ENCODE results near the gene FAAP20.

Gene FAAP20

DNA sequence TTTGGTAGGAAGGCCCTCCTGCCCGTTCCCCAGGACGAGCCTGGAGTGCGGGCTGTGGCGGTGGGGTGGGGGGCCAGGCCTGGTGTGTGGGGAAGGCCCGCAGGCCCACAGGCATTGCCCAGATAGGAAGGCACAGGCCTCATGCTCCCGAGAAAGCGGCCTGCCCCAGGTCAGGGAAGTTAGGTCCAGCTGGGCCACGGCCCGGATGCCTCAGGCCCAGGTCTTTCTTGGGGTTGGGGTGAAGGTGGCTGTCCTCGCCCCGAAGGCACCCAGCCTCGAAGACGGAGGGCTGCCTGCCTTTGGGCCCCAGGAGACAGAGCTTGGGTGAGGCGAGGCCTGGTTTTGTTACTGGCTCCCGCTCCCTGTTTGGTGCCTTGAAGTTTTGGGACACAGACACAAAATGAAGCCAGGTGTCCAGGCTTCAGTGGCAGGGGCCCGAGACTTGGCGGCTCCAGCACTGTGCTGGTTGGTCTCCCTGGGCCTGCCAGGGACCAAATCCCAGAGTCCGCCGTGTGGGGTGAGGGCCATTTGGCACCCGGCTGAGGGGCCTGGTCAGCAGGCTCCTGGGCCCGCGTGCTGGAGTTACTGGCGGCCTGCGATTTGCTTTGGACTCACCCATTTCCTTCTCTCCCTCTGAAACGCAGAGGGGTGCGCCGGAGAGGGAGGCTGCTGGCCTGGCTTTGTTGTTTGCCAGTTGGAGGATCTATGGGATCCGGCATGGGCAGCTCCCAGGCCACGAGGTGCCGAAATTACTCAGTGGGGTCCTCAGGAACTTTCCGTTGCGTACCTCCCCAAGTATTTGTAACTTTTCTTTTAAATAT is 35.5 kb upstream of the FAAP20 start:
- DNase-seq (ENCODE audit: low read depth), result no peak

DNA sequence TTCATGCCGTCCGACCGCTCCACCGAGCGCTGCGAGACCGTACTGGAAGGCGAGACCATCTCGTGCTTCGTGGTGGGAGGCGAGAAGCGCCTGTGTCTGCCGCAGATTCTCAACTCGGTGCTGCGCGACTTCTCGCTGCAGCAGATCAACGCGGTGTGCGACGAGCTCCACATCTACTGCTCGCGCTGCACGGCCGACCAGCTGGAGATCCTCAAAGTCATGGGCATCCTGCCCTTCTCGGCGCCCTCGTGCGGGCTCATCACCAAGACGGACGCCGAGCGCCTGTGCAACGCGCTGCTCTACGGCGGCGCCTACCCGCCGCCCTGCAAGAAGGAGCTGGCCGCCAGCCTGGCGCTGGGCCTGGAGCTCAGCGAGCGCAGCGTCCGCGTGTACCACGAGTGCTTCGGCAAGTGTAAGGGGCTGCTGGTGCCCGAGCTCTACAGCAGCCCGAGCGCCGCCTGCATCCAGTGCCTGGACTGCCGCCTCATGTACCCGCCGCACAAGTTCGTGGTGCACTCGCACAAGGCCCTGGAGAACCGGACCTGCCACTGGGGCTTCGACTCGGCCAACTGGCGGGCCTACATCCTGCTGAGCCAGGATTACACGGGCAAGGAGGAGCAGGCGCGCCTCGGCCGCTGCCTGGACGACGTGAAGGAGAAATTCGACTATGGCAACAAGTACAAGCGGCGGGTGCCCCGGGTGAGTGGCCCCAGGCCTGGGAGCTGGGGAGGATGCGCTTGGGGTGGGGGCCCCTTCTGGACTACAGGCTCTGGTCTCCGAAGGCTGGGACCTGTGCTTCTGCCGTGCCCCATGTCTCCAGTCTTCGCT is 34.7 kb upstream of the FAAP20 start:
- no peak for DNase-seq (ENCODE audit: low read depth)

DNA sequence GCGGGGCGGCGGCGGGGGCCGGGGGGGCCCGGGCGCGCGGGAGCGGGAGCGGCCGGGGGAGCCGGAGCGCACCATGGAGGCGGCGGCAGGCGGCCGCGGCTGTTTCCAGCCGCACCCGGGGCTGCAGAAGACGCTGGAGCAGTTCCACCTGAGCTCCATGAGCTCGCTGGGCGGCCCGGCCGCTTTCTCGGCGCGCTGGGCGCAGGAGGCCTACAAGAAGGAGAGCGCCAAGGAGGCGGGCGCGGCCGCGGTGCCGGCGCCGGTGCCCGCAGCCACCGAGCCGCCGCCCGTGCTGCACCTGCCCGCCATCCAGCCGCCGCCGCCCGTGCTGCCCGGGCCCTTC is 34.1 kb upstream of the FAAP20 start:
- no peak for DNase-seq (ENCODE audit: low read depth)

DNA sequence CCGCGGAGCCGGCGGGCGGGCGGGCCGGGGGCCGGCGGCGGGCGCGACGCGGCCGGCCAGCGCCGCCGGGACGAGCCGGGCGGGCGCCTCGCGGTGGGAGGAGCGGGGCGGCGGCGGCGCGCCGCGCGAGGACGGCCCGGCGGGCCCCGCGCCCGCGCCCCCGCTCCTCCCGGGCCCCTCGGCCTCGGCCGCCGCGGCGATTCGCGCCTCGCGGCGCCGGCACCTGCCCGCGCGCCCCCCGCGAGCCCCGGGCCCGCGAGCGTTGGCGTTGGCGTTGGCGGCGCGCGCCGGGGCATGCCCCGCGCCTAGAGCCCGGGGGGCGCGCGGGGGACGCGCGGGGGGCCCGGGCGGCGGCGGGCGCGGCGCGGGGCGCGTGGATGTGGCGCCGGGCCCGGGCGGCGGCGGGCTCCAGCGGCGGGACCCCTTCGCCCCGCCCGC is 33.6 kb upstream of the FAAP20 start, which contains the start of gene SKI:
SKI (plus strand) TSS at position 163 of the 438 bp plus-strand sequence. CDS start 448 bp downstream, outside the sequence.
- DNase-seq (ENCODE audit: low read depth), result no peak

DNA sequence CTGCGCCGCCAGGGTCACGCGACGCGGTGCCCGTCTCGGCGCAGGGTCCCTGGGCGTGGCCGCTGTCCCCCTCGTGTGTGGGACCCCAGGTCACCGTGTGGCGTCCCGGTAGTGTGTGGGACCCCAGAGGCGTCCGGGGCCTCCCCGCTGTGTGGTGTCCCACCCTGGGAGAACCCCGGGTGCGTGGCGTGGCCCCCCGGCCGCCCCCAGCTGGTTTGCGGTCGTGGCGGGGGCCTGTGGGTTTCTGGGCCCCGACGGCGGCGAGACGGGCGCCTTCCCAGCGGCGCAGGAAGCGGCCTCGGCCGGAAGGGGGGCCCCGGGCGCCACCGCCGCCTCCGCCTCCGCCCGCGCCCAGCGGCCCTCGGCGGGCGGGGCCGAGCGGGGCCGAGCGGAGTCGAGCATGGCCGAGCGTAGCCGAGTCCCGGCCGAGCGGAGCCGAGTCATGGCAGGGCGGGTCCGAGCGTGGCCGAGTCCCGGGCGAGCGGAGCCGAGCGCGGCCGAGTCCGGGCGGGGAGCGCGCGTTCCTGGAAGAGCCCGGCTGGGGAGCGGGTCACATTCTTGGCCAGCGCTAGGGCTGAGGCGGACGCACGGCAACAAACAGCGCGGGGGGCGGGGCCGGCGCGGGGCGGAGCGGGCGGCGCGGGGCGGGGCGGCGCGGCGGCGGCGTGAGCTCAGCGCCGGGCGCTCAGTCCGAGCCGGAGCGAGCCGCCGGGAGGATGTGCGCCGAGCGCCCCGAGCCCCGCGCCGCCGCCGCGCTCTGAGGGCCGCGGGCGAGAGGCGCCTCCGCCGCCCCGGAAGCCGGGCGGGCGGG is 33.0 kb upstream of the FAAP20 start:
- DNase-seq (ENCODE audit: low read depth), result peak; percentile 87

DNA sequence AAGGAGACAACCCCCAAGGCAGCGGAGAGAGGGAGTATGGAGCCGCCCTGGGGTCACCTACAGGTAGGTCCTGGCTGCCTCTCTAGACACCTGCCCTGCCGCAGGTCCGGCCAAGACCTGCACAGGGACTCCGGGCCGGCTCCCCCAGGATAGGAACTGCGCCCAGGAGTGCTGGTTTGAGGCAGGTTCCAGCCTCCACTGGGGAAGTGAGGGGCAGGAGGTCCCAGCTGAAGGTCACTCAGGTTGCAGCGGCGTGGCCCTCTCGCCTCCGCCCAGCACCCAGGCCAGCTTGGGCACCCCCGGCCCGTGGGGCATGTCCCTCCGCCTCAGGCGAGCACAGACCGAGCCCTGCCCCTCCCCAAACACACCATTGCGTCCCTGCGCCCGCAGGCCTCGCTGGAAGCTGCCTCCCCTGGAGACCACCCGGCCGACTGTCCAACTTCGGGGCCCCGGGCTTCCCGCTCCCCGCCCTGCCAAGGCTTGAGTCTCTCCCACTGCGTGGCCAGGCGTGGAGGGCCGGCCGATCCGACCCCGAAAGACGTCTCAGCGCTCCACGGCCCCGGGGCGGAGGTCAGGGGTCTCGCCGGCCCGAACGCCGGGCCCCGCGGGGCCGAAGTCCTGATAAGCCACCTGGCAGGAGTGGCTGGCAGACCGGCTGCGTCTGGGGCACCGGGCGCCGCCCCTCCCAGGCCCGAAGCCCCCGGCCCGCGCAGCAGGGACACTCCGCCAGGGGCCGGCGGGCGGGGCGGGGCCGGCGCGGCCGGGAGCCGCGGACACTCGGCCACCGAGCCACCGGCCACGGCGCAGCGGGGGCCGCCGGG is 32.2 kb upstream of the FAAP20 start:
- no peak for DNase-seq (ENCODE audit: low read depth)

DNA sequence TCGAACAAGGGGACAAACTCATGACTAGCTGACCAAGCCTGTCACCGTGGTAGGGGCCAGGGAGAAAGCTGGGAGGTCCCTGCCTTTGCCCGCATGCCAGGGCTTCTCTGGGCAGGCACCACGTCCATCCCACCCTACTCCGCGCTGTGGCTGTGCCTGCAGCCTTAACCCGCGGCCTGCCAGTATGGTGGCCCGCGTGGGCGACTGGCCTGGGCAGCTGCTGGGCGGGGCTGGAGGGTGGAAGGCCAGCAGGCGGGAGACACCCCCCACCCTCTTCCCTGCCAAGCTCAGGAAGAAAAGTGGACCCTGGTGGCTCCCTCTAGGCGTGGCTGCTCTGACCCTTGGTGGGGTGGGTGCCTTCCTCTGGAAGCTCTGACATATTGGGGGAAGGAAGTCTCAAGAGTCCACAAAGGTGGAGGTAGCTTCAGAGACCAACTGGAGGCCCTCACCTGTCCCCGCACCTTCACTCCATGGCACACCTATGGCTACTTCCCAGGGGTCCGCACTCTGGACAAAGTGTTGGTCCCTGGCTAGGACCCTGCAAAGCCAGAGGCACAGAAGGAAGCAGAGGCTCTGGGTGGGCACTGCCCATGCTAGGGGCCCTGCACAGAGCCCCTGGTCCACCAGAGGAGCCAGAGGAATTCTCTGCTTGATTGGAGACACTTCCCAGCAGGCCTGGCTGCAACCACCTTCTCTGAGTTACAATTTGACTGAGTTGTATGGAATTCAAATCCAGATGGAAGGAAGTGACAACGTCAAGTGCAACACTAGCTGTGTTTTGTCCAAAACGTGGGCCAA is 30.3 kb upstream of the FAAP20 start:
- DNase-seq (ENCODE audit: low read depth), result no peak

DNA sequence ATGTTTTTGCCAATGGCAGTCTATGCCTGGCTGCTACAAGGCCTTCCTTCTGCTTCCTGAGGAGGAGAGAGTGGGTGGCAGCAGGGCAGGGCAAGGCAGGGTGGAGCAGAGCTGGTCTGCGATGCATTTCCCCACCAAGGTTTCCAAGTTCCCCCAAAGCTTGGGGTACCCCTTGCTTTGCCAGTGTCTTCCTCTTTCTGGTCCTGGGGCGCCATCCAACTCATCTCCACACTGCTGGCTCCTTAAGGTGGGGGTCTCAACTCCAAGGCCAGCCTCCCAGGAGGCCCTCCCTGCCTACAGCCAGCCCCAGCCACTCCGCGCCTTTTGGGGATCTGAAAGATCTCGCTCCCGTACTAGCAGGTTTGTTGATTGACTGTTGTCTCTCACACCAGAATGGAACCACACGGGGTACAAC is 29.6 kb upstream of the FAAP20 start:
- DNase-seq (ENCODE audit: low read depth), result no peak

DNA sequence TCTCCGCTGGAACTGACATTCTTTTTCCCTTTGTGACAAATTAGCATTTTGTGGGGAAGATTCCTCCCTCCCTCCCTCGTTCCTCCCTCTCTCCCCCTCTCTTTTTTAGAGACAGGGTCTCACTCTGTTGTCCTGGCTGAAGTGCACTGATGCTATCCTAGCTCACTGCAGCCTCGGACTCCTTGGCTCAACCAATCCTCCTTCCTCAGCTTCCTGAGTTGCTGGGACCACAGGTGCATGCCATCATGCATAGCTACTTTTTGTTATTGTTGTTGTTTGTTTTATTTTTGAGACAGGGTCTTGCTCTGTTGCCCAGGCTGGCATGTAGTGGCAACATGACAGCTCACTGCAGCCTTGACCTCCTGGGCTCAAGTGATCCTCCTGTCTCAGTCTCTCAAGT is 26.7 kb upstream of the FAAP20 start:
- DNase-seq (ENCODE audit: low read depth), result no peak

DNA sequence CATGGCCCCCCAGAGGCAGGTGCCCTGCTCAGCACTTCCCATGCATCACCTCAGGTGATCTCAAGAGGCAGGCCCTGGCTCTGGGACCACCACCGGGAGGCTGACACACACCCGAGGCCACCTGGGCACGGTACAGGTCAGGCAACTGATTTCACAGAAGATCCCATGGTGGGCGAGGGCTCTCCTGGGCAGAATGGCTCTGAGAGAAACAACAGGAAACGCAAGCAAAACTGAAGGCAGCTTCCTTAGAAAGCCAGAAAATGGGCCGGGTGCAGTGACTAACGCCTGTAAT is 22.1 kb upstream of the FAAP20 start:
- DNase-seq (ENCODE audit: low read depth), result no peak

DNA sequence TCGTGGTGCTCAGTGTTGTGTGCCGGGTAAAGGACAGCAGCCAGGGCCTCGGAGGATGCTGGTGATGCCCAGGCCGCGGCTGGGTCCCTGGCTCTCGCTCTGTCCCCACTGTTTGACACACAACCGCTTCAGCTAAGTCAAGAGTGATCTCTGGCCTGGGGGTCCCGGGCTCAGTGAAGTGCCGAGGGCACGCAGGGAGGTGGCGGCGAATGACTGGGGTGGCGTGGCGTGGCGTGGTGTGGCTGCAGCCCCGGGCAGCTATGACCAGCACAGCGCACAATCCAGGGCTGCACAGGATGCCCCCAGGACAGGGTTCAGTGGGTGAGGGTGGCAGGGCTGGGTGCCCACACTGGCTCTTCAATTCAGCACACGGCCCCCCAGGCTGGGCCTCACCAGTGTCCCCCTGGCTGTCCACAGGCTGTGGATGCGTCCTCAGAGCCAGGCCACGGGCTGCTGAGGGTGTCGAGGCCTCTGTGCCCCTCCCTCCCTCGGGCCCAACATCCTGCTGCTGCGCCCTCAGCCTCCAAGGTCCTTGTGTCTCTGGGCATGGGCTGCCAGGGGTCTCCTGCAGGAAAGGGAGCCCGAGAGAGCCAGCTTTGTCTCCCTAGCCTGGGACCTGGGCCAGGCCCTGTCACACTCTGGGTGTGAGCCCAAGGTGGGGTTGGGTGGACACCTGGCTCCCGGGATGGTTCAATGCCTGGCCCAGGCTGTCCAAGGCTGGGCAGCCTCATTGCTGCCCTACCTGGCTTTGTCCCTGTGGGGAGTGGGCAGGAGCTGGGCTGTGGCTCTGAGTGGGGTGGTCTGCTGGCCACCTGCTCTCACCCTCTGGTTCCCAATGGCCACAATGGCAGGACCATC is 21.6 kb upstream of the FAAP20 start:
- no peak for DNase-seq (ENCODE audit: low read depth)

DNA sequence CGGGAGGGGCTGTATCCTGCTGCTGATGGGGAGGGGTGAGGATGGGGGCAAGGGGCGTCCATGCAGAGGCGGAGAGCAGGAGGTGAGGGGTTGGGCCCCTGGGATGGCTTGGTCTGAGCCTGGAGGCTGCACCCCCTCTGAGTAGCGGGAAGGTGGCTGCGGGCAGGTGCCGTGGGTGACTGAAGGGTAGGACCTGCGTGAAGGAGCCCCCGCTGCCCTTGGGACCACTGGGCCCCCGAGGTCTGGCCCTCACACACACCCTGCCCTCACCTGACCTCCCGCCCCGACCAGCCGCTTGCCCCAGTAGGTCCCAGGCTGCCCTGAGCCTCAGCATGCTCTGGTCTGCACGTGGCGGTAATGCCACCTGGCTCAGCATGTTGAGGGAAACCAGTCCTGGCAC is 20.8 kb upstream of the FAAP20 start:
- DNase-seq (ENCODE audit: low read depth), result no peak

DNA sequence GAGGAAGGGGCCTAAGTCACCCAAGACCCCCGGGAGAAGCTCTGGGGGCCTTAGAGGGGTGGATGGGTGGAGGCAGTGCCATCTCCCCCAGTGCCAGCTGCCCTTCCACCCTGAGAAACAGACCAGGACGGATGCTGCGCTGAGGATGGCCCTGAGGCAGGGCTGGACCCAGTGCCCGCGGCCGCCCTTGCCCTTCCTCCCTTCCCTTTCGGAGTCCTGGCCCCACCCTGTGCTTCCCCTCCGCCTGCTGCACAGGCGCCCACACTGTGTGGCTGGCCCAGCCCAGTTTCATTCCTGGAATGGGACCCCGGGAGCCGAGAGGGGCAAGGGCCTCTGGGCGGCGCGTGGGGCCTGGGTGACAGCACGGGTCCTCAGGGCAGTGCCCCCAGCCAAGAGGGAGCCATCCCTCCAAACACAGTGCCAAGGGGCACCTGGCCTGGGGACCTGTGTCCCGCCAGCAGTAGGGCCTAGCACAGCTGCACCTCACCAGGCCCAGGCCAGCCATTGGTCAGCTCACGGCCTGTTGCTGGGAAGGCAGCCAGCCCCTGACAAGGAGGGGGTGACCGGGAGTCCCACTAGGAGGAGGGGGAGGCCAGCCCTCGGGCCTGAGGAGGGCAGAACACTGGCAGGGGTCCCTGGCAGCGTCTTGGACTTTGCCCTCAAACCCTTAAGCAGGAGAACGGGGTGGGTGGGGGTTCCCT is 20.1 kb upstream of the FAAP20 start:
- no peak for DNase-seq (ENCODE audit: low read depth)

DNA sequence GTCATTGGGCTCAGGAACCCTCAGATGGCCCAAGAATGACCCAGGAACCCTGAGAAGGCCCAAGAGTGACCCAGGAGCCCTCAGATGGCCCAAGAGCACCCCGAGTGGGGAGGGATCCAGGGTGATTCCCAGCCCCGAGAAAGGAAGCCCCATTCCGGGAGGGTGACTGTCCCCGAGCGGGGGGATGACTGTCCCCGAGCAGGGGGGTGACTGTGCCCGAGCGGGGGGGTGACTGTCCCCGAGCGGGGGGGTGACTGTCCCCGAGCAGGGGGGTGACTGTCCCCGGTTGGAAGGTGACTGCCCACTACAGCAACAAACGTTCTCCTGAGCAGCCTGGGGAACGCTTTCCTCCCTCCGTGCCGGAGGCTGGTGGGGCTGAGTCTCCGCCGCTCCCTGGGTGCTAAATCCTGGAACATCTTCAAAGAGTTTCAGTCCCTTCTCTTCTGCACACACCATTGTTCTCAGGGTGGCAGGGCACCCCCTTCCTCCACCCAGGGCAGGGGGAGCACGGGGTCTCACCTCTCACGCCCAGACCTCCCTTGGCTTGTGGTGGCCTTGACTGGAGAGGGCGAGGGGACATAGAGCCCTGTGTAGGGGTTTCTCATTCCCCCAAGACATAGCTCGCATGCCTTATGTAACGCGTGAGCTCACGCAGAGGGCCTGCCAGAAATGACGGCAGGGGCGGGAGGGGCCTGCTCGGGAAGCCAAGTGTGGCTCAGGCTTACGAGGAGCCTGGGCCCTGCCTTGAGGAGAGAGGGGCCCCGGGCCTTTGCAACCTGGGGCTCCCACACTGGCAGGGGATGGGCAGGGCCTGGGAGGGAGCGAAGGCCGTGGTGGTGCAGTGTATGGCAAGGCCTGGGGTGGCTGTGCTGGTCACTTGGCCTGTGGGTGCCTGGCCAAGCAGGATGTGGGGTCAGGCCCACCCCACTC is 19.3 kb upstream of the FAAP20 start:
- no peak for DNase-seq (ENCODE audit: low read depth)

DNA sequence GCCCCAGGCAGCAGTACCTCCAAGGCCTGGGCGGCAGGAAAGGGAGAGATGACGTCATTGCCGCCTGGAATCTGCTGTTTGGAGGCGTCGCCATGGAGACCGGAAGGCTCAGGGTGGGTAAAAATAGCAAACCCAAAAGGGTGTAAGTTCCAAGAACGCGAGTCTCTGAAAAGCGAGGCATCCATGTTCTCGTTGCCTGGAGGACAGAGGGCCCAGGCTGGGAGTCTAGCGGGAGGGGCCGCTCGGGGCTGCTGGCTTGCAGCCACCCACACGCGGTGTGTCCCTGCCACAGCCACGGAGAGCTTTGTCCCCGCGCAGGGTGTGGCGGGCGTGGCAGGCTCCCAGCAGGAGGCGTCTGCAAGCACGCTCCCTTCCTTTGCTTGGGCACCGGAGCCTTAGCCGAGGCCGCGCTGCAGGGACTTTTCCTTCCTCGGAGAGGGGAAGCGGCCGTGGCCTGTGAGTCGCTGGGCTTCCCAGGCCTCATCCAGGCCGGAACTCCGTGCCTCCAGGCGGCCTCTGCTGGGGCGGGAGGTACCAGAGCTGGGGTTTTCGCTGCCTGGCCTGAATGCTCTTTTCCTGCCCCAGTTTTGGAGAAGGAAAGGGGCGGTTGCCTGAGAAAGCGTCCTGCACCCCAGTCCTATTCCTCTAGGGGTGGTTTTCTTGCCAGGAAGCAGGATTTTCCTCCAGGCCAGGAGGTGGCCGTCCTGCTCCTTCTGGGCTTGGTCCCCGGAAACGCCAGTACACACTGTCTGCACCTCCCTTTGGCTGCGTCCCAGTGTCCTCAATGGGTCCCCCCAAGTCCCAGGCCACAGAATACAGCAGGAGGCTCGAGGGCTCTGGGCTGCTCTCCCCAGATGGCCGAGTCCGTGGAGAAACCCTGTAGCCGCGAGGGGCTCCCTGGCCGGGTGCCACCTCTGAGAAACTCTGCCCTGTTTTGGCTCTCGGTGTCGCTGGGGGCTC is 18.2 kb upstream of the FAAP20 start:
- no peak for DNase-seq (ENCODE audit: low read depth)

DNA sequence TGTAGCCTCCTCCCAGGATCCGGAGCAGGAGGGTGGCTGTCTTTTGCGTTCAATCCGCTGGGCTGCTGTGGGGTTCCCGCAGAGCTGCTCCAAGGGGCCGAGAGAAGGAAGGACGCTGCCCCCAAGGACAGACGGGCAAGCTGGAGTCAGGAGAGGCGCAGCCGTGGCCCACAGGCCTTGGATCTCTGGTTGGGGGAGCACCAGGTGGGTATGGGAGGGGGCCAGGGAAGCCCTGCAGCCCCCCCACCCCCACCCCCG is 17.6 kb upstream of the FAAP20 start:
- DNase-seq (ENCODE audit: low read depth), result no peak

DNA sequence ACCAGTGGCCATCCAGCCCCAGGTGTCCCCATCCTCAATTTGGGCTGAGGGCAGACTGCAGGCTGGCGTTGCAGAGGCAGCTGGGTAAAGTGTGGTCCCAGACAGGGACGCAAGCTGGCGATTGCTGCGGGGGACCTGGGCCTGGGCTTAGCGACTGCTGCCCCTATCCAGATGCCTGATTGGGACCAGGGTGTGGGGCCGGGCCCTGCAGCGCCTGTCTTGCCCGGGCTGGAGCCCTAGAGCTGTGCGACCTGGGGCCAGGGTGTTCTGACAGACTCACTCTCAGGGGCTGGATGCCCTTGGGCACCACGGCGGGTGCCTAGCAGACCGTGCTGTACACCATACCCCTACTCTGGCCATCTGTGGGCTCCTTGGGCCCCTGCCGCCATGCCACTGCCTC is 16.2 kb upstream of the FAAP20 start:
- no peak for DNase-seq (ENCODE audit: low read depth)

Measured in stimulated activated CD4-positive, alpha-beta T cell treated with anti-CD3 and anti-CD28 coated beads, Interleukin-2, amount 100 ng/mL, for 4 hours (primary cell).